ENCODE results near the gene OBP2A.

DNA sequence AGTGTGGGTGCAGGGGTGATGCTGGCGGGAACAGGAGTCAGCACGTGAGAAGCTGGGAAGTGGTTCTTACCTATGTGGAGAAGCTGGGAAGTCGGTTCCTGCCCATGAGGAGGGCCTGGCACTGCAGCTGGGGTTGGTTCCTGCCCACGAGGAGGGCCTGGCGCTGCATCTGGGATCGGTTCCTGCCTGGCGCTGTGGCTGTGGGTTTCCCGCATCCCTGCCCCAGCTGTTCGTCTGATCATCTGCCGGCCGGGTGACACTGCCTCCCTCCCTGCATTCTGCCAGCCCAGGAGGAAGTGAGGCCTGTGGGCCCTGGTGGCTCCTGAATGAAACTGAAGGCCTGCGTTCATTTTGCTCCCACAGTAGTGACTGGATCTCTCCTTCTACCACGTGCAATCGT is 5.1 kb downstream of the OBP2A start:
- TF ChIP-seq, protein P1, sequence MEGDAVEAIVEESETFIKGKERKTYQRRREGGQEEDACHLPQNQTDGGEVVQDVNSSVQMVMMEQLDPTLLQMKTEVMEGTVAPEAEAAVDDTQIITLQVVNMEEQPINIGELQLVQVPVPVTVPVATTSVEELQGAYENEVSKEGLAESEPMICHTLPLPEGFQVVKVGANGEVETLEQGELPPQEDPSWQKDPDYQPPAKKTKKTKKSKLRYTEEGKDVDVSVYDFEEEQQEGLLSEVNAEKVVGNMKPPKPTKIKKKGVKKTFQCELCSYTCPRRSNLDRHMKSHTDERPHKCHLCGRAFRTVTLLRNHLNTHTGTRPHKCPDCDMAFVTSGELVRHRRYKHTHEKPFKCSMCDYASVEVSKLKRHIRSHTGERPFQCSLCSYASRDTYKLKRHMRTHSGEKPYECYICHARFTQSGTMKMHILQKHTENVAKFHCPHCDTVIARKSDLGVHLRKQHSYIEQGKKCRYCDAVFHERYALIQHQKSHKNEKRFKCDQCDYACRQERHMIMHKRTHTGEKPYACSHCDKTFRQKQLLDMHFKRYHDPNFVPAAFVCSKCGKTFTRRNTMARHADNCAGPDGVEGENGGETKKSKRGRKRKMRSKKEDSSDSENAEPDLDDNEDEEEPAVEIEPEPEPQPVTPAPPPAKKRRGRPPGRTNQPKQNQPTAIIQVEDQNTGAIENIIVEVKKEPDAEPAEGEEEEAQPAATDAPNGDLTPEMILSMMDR (IDR thresholded peaks at IDR 0.05; ENCODE audit: low read length) = no peak
- TF ChIP-seq EZH2 (optimal IDR thresholded peaks at IDR 0.05; ENCODE audit: low read depth, low read length) = no peak
- no peak for TF ChIP-seq EZH2phosphoT487 (IDR thresholded peaks at IDR 0.05; ENCODE audit: low read length)
